Caco-2 (cell line): ENCODE data around the gene RPL23. TPM values are rescaled to one million over a fixed set of nuclear protein-coding genes. Genes with fewer than 3 reads are reported as not detected.

Experiments
- BruUV-seq: library from RNA; stranded (reverse); fragments of 400-500 nt; replicated peaks from 2 replicates; lab custom pipeline; 2021; lab: Mats Ljungman, UMichigan
- CTCF ChIA-PET: fragments of 300-600 bp; sonication (Branson Sonifier 250); formaldehyde crosslinking; loops from one replicate; lab custom pipeline; 2022; ENCODE audit warnings: antibody characterized with exemption; lab: Charles Lee
- POLR2A ChIA-PET: fragments of 300-600 bp; sonication (Branson Sonifier 250); formaldehyde crosslinking; loops from one replicate; lab custom pipeline; 2022; ENCODE audit warnings: antibody characterized with exemption; lab: Charles Lee
- DNase-seq, 2 experiments: peaks; one replicate each; pipeline versions ENCODE4 v3.0.0 to v3.0.0-alpha.2; 2020 to 2022
- H3K27me3 ChIP-seq: replicated peaks from 2 replicates; pipeline ENCODE4 v1.6.0; 2011; ENCODE audit warnings: low read length; ENCODE audit not compliant: control insufficient read depth, insufficient read depth
- H3K36me3 ChIP-seq: 2 replicates; pipeline ENCODE4 v1.5.1; 2011; ENCODE audit warnings: low read length; ENCODE audit not compliant: control insufficient read depth, insufficient read depth
- H3K4me1 ChIP-seq: fragments of 250-450 bp; sonication (Bioruptor Pico); 2 replicates; pipeline ENCODE4 v1.5.1; 2020; ENCODE audit warnings: mild to moderate bottlenecking
- H3K4me3 ChIP-seq: 2 replicates; pipeline ENCODE4 v1.5.1; 2011; ENCODE audit warnings: low read depth, mild to moderate bottlenecking, control low read depth, low read length
- H3K9me3 ChIP-seq: fragments of 250-450 bp; sonication (Bioruptor Pico); 2 replicates; pipeline ENCODE4 v1.5.1; 2020; ENCODE audit warnings: mild to moderate bottlenecking, moderate library complexity
- H3K27ac Mint-ChIP-seq: one replicate; pipeline ENCODE4 v1.8.0; 2022; ENCODE audit warnings: mixed read lengths; ENCODE audit not compliant: unreplicated experiment
- H3K27me3 Mint-ChIP-seq: one replicate; pipeline ENCODE4 v1.8.0; 2022; ENCODE audit warnings: mixed read lengths; ENCODE audit not compliant: insufficient read depth, unreplicated experiment
- H3K36me3 Mint-ChIP-seq: one replicate; pipeline ENCODE4 v1.8.0; 2022; ENCODE audit warnings: mild to moderate bottlenecking, mixed read lengths; ENCODE audit not compliant: insufficient read depth, unreplicated experiment
- H3K4me1 Mint-ChIP-seq: one replicate; pipeline ENCODE4 v1.8.0; 2022; ENCODE audit warnings: low read depth, mixed read lengths; ENCODE audit not compliant: unreplicated experiment
- H3K4me3 Mint-ChIP-seq: one replicate; pipeline ENCODE4 v1.8.0; 2022; ENCODE audit warnings: mild to moderate bottlenecking, moderate library complexity, mixed read lengths; ENCODE audit not compliant: unreplicated experiment
- H3K9me3 Mint-ChIP-seq: one replicate; pipeline ENCODE4 v1.8.0; 2022; ENCODE audit warnings: mixed read lengths; ENCODE audit not compliant: unreplicated experiment
- CTCF ChIP-seq, 2 experiments: fragments of 200-600 bp in 1 of 2; IDR thresholded peaks; 1 replicate in 1 of 2; 2 replicates in 1 of 2; pipeline versions ENCODE4 v1.5.1 to v1.8.0; 2011 to 2022; ENCODE audit warnings: antibody characterized with exemption in 1 of 2, control low read depth in 1 of 2, inconsistent platforms in 1 of 2, low read depth in 1 of 2, low read length in 1 of 2, mild to moderate bottlenecking in 1 of 2, moderate library complexity in 1 of 2; ENCODE audit not compliant: insufficient read depth in 1 of 2, severe bottlenecking in 1 of 2, unreplicated experiment in 1 of 2
- intact Hi-C: fragments of 100-400 bp; cut with micrococcal nuclease; formaldehyde crosslinking; loops from one replicate; pipeline ENCODE4 v1.10.0; 2022; ENCODE audit not compliant: unreplicated experiment
- total RNA-seq: library from RNA; stranded (reverse); gene quantifications from 2 replicates; pipeline ENCODE4 v1.2.3, GENCODE V29; 2022

Gene RPL23
- total RNA-seq, 1 experiment from 2014 or later, result 2,216 TPM

- intact Hi-C loops, result loop anchor here (5.0 kb wide), 2 partner anchors 50 to 95 kb away; partner anchors contain the start of gene FBXO47
Measured at GRCh38 chr17:38872027-38872511, 18.5 kb upstream of the RPL23 start.

GRCh38 chr17:38871247-38872015 is 17.9 kb upstream of the RPL23 start:
- H3K27ac Mint-ChIP-seq, result peak overlapping the region; percentile 92
- intact Hi-C loops, result loop anchor here (1.0 to 5.0 kb wide), 3 partner anchors 18 to 96 kb away; partner anchors contain the start of genes FBXO47 and RPL23
- no peaks in the 10 kb centered on the region for H3K9me3 Mint-ChIP-seq
- no peaks in the 10 kb centered on the region for H3K27me3 Mint-ChIP-seq
- TF ChIP-seq CTCF (IDR thresholded peaks at IDR 0.05; ENCODE audit: insufficient read depth in 1 of 2, low read depth in 1 of 2, low read length in 1 of 2, severe bottlenecking in 1 of 2, unreplicated experiment in 1 of 2), result peak in 1 of 2 experiments; percentile 48
- H3K9me3 ChIP-seq, result no peaks in the 10 kb centered on the region
- peak overlapping the region; percentile 86 for H3K4me3 Mint-ChIP-seq
- BruUV-seq, result no TSS peak
- DNase-seq, result peak; percentile 87 to 91
- H3K4me1 Mint-ChIP-seq, result peaks cover 14% of the 10 kb centered on the region
- H3K36me3 Mint-ChIP-seq, result peaks cover 62% of the 10 kb centered on the region
- peaks cover 47% of the 10 kb centered on the region for H3K4me1 ChIP-seq
- H3K36me3 ChIP-seq, result no peaks in the 10 kb centered on the region
- H3K4me3 ChIP-seq, result peak overlapping the region; percentile 79
- no peaks in the 10 kb centered on the region for H3K27me3 ChIP-seq
- CTCF ChIA-PET, result interaction anchor here (0.6 to 3.3 kb wide), 10 partner anchors 9 to 377 kb away, joined by 3 to 20 read pairs (median 5); partner anchors contain the start of genes FBXO47 and RPL23
- POLR2A ChIA-PET, result interaction anchor here (0.5 to 1.1 kb wide), 6 partner anchors 17 to 616 kb away, joined by 3 to 13 read pairs (median 6); partner anchors contain the start of genes MED1, PSMB3, RPL19 and RPL23

More at GRCh38 chr17:38872027-38872511, 18.5 kb upstream of the RPL23 start:
- Mint-ChIP-seq H3K27me3 (no peaks in the 10 kb centered on the region), H3K4me1 (peaks cover 14% of the 10 kb centered on the region), H3K4me3 (peak overlapping the region; percentile 86), H3K27ac (peak overlapping the region; percentile 92), H3K36me3 (peaks cover 55% of the 10 kb centered on the region), H3K9me3 (no peaks in the 10 kb centered on the region)
- peaks cover 50% of the 10 kb centered on the region for H3K4me1 ChIP-seq
- peaks cover 1% of the 10 kb centered on the region for H3K36me3 ChIP-seq
- DNase-seq, result no peak
- no peaks in the 10 kb centered on the region for H3K27me3 ChIP-seq
- TSS peak; percentile 32 for BruUV-seq
- H3K9me3 ChIP-seq, result no peaks in the 10 kb centered on the region
- TF ChIP-seq CTCF (IDR thresholded peaks at IDR 0.05; ENCODE audit: insufficient read depth in 1 of 2, low read depth in 1 of 2, low read length in 1 of 2, severe bottlenecking in 1 of 2, unreplicated experiment in 1 of 2), result no peak
- CTCF ChIA-PET, result interaction anchor here (1.0 to 3.3 kb wide), 3 partner anchors 8 to 281 kb away, joined by 4 to 20 read pairs (median 11); no protein-coding TSS in a partner anchor
- H3K4me3 ChIP-seq, result peak overlapping the region; percentile 79
- POLR2A ChIA-PET, result interaction anchor here (0.5 to 1.1 kb wide), 3 partner anchors 18 to 616 kb away, joined by 3 to 13 read pairs (median 10); partner anchors contain the start of genes PSMB3 and RPL23
